Stimulated activated CD8-positive, alpha-beta memory T cell treated with anti-CD3 and anti-CD28 coated beads, Interleukin-12 subunit alpha, Interleukin-12 subunit beta, amount 100 ng/mL, for 4 hours (primary cell): ENCODE measurements around the gene MYBPC3.
A peak's percentile ranks its signal among the peaks of the same experiment; 100 is the strongest.

Experiments used
- DNase-seq: peaks from one replicate; pipeline ENCODE4 v3.0.0-alpha.2; 2020; ENCODE audit warnings: low read depth

The MYBPC3 gene

DNA sequence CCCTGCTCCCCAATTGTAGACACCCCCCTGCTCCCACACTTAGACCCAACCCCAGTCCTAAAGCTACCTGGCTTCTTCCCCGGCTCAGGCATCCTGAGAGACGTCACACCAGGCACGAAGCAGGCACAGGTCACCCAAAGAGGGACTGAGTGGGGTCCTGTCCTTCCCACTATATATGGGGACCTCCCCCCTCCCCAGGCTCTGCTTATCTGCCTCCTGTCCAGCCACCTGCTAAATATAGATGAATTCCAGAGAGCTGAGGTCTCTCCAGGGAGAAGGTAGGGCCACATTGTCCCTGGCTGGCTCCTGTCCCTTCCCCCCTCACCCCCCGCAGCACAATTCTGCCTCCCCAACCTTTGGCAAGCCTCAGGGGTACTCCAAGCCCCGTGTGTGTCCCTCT is at the start of gene MYBPC3:
Gene MYBPC3, minus strand, starts transcription at position 147 of the 400 bp plus-strand sequence. Its CDS starts 55 bp downstream, at position 92.
- no peak for DNase-seq

DNA sequence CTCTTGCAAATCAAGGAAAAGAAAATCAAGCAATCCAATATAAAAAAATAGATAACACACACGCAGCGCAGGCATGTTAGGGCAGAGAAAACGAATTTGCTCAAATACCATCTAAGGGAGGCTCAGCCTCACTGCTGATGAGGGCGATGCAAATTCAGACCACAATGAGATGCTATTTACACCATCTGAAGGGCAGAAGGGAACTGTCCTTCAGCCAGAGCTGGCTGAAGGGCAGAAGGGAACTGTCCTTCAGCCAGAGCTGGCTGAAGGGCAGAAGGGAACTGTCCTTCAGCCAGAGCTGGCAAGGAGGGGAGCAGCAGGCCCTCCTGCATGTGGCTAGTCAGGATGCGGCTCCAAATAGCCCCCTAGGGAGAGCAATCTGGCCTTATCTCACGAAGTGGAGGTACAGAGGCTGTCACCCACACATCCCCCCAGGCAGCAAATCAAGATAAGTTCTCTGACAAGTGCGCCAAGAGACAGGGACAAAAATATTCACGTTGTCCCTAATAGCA is 48.3 kb upstream of the MYBPC3 start:
- DNase-seq, result no peak

DNA sequence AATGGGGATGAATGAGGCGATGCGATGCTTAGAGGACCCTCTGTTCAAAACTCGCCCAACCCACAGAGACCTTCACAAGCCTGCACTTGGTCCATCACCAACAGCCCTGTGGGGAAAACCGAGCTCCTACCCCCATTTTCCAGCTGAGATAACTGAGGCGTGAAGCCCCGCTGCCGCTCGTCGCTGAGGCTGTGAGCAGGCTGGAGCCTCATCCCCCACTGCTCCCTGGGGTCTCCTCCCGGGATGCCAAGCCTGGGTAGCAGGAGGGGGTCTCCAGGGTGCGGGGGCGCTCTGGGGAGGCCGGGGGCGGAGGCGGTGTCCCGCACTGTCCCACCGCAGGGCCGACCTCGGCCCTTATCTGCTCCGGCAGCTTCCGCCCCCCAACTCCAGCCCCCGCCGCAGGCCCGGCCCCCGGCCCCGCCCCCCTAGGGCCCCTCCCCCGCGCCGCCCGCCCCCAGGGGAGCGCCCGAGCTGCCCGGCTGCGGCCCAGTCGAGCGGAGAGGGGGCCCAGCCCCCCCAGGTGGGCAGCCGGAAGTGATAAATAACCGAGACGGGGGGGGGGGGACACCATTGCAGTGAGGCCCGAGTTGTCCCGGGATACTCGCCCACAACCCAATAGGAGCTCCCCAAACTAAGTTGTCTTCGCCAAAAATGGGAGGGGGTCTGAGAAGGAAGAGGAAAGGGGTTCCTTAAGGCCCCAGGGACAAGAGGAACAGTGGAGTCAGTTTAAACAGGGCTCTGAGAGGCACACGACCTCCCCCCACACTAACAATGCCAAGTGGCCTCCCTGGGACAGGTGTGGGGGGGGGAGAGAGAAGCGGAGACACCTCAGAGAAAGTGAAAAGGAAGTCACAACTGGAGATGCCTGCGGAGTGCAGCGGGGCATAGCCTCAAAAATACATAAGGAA is 47.6 kb upstream of the MYBPC3 start:
- peak; percentile 30 for DNase-seq

DNA sequence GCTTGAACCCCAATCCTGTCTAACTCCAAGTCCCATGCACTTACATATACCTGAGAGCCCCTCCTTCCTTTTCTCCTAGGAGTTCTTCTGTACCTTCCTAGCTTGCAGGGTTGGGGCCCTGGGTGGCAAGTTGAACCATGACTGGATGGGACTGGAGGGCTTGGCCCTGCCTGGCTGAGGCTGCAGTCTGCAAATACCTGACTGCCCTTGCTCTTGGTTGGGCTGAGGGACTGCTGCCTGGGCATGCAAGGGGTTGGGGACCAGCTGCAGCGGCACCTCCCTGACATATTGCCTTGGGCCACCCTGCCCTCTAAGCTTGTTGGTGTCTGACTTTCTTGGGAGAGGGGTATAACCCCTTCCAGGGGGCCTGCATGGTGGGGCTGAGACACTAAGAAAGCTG is 46.0 kb upstream of the MYBPC3 start:
- DNase-seq, result no peak

- DNase-seq, result no peak
These were observed 45.5 kb upstream of the MYBPC3 start for GRCh38 chr11:47398011-47398410.

DNA sequence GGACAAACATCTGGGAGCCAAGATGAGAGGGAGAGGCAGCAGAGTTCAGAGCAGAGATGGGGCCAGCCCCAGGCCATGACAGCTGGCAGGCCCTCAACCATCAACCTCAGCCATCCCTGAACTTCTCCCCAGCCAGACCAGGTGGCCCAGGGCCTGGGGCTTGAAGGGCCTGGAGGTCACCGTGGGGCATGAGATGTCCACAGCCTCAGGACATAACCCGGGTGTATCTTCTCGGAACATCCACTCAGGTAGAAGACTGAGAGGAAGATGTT is 43.5 kb upstream of the MYBPC3 start:
- DNase-seq, result no peak

DNA sequence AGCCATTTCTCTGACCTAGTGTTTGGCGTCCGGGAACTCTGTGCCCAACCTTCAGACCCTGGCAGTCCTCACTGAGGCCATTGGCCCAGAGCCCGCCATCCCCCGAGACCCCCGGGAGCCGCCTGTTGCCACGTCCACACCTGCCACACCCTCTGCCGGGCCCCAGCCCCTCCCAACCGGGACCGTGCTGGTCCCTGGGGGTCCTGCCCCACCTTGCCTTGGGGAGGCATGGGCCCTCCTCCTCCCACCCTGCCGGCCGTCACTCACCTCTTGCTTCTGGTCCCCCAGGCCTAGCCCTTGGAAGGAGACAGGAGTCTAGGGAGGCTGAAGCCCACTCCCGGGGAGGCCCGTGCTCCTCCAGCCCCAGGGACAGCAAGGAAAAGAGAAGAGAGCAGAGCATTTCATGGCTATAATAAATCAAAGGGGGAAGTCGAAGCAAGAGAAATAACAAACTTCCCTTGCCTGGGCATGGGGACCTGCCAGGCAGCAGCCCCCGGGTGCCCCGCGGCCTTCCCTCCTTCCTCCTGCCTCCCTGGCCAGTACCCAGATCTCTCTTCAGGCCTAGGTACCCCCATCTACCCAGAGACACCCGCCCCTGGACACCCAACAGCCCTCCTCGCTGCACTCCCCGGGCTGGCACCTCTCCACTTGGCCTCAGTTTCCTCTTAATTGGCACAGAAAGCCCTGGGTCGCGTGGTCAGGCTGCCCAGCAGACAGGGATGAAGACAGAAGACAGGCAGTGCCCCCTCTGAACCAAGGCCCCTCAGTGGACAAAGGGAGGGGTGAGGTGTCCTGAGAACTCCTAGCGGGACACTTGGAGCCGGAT is 42.9 kb upstream of the MYBPC3 start:
- DNase-seq, result no peak

DNA sequence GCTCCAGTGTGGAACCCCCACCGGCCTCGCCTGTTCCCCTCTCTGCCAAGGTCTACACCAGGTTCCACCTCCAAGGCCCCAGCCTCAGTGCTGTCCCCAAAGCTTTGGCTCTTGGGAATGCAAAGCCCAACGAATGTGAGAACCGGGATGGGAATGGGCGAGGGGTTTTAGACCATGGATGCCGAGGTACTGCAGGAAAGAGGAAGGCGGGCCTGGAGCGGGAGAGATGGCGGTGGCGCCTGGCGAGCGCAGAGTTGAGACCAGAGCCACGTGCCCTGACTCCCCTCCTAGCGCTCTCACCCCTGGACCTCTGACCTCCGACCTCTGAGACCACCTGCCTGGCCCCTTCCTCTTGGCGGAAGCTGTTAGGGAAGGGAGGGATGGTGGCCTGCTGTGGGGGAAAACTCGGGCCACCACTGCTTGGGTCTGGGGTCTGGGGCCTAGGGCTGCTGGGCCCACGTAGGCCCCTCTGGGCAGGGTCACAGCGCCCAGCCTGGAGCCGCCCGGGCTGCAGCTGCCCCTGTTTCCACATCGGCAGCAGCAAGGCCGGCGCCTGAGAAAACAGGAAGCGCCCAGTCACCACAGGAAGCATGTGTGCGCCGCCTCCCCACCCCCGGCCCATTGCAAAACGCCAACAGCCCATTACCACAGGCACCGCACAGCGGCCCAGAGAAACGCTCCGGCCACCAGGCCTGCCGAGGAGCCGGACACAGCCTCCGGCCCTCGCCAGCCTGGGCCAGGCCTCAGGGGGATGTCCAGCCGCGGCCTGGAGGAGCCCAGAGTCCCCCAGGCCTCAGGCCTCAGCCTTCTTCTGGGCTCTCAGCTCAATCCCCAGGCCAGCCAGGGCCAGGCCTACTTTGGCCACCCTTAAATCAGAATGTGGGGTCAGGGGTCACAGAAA is 42.1 kb upstream of the MYBPC3 start:
- DNase-seq, result peak; percentile 36

GRCh38 chr11:47394050-47394321 is 41.5 kb upstream of the MYBPC3 start:
- DNase-seq, result no peak

DNA sequence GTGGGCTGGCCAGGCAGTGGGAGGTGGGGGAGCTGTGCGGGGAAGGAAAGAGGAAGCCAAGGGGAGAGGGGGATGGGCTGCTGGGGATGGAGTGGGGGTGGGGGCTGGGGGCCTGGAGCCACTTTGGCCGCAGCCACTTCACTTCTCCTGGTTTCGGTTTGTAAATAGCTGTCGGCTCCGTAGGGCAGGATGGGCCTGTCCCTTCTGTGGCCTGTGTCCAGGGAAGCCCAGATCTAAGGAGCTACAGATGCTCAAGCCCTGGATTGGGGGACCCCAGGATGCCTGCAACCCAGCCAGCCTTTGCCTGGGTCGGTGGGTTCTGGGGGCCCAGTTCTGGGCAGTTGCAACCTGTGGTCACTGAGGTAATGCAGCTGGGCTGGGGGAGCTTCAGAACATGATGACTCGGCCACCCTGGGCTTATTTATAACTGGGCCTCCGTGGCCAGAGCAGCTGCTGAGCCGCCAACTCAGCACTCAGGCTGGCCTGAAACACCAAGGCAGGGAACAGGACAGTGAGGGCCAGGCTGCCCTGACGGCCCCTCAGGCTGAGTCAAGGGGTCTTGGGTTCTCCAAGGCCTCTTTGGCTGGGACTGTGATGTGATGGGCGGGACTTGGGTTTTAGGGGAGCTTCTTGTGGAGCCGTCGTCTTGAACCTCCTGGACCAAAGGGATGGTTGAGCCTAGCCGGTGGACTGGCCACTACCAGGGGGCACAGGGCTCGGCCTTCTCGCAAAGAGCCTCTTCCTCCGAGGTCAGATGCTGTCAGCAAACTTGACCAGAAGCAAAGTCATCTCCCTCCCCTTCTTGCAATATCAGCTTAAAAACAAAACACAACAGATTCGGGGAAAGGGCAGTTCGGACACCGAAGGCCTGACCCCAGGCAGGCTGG is 40.9 kb upstream of the MYBPC3 start:
- no peak for DNase-seq

GRCh38 chr11:47392546-47393162 is 40.2 kb upstream of the MYBPC3 start:
- DNase-seq, result no peak

- DNase-seq, result no peak
These were observed 39.4 kb upstream of the MYBPC3 start for GRCh38 chr11:47391711-47392432.

- DNase-seq, result no peak
These were observed 38.6 kb upstream of the MYBPC3 start for GRCh38 chr11:47391077-47391583.

DNA sequence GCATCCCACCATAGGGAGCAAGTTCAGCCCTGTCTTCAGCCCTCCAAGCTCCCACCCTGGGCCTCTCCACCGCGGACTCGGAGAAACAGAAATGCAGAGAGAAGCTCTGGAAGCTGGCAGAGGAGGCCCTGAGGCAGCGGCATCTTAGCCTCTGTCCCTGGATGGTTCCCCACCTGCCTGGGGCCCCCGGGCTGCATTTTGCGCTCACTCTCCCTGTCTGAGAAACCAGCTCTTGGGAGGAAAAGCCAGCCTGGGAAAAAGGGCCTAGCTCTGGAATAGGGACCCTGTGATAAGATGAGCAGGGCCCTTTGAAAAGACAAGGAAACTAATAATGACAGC is 37.9 kb upstream of the MYBPC3 start:
- no peak for DNase-seq

- DNase-seq, result no peak
These were observed 37.3 kb upstream of the MYBPC3 start for GRCh38 chr11:47389577-47390421.

DNA sequence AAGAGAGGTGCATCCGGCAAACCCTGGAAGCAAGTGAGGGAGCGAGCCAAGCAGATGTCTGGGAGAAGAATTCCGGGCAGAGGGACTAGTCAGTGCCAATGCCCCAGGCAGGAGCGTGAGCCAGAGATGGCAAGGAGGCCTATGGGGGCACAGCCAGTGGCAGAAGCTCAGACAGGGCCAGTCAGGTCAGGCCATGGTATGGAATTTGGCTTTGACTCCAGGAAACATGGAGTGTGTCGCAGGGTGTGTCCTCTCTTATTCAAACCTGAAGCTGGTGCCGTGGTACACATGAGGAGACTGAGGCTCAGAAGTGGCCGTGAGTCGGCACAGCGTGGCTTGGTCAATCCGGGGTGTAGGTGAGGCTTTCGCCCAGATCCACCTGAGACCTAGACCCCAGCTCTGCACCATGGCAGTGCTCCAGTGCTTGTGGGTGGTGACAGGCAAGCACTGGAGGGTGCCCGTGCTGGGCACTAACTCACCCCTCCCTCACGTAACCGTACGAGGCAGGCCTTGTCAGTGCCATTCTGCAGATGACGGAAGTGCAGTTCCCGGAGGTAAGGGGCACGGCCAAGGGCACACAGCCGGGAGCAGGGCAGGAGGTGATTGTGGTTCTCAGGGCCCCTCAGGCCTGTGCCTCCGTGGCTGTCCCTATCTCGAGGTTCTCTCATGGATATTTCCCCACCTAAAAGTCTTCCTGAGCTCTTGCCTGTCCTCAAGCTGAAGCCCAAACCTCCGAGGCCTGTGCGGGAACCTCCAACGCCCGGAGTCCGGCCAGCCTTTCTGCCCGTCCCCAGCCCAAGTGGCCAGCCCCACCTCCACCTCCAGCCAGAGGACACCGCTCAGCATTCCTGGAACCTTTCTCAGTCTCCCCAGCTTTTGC is 36.4 kb upstream of the MYBPC3 start:
- DNase-seq, result no peak

DNA sequence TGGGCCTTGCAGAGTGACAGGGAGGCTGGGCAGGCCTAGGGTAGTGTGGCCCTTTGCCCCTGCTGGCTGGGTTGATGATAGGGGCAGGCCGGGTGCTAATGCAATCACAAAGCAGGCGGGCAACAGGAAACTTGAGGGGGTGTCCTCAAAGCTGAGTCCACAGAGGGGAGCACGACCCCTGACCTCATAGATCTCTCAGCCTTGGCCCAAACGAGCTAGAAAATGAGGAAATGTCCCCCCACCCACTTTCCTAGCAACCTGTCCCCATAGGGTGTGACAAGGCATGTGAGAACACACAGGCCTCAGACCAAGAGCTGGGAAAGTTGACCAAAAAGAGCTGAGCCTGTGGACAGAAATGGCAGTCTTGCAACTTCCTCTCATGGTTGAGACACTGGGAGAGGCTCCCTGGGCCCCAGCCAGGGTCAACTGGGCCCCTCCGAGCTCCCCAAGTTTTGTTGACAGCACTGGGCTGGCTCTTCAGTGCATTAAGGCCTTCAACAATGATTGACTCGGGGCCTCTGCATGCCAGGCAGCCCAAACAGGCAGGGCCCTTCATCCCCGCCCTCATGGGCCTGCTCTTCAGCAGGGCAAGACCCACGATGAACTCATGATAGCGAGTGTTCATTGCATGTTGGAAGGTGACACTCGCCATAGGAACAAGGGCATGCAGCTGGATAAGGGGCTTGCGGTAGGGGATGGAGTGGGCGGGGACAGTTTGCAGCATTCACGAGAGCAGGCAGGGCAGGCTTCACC is 35.6 kb upstream of the MYBPC3 start:
- no peak for DNase-seq
